IMR-90 (cell line): ENCODE results near the gene CIAO3.

Source experiments
- BHLHE40 ChIP-seq: fragments of 150-350 bp; IDR thresholded peaks from 2 replicates; pipeline ENCODE4 v1.6.1; 2016; ENCODE audit warnings: mild to moderate bottlenecking, low read depth, low read length
- CEBPB ChIP-seq: IDR thresholded peaks from 2 replicates; pipeline ENCODE4 v1.6.1; 2012; ENCODE audit warnings: low read depth, low read length, improper control_type of control experiment
- CTCF ChIP-seq: conservative IDR thresholded peaks from 2 replicates; pipeline ENCODE4 v1.5.1; 2012; ENCODE audit warnings: mild to moderate bottlenecking, low read depth, low read length, improper control_type of control experiment
- FOS ChIP-seq: fragments of 150-350 bp; IDR thresholded peaks from 2 replicates; pipeline ENCODE4 v1.6.1; 2016; ENCODE audit warnings: low read depth, low read length
- MAFK ChIP-seq: IDR thresholded peaks from 2 replicates; pipeline ENCODE4 v1.6.1; 2012; ENCODE audit warnings: low read depth, low read length, improper control_type of control experiment
- MAZ ChIP-seq: IDR thresholded peaks from 2 replicates; pipeline ENCODE4 v1.6.1; 2012; ENCODE audit warnings: low read depth, mild to moderate bottlenecking, low read length, improper control_type of control experiment, moderate library complexity, borderline replicate concordance
- MXI1 ChIP-seq: IDR thresholded peaks from 2 replicates; pipeline ENCODE4 v1.6.1; 2012; ENCODE audit warnings: low read depth, mild to moderate bottlenecking, low read length, moderate library complexity, borderline replicate concordance
- POLR2A ChIP-seq: IDR thresholded peaks from 2 replicates; pipeline ENCODE4 v1.6.1; 2012; ENCODE audit warnings: mild to moderate bottlenecking, low read depth, low read length
- RAD21 ChIP-seq: IDR thresholded peaks from 2 replicates; pipeline ENCODE4 v1.6.1; 2012; ENCODE audit warnings: low read length, improper control_type of control experiment
- RCOR1 ChIP-seq: IDR thresholded peaks from 2 replicates; pipeline ENCODE4 v1.6.1; 2012; ENCODE audit warnings: mild to moderate bottlenecking, low read length, improper control_type of control experiment; ENCODE audit not compliant: insufficient replicate concordance
- RFX5 ChIP-seq: IDR thresholded peaks from 2 replicates; pipeline ENCODE4 v1.8.0; 2012; ENCODE audit warnings: low read depth, mild to moderate bottlenecking, low read length, moderate library complexity
- SMC3 ChIP-seq: fragments of 150-350 bp; IDR thresholded peaks from 2 replicates; pipeline ENCODE4 v1.6.1; 2016; ENCODE audit warnings: low read depth, mild to moderate bottlenecking, antibody characterized with exemption, low read length, moderate library complexity
- TF ChIP-seq, protein P1 (sequence below): fragments of 150-350 bp; IDR thresholded peaks from 2 replicates; pipeline ENCODE4 v1.6.1; 2017; ENCODE audit warnings: mild to moderate bottlenecking, antibody characterized with exemption, low read length, low read depth
- TF ChIP-seq, protein P2 (sequence below): fragments of 150-350 bp; IDR thresholded peaks from 2 replicates; pipeline ENCODE4 v1.6.1; 2016; ENCODE audit warnings: low read depth, mild to moderate bottlenecking, low read length, moderate library complexity, borderline replicate concordance

DNA sequence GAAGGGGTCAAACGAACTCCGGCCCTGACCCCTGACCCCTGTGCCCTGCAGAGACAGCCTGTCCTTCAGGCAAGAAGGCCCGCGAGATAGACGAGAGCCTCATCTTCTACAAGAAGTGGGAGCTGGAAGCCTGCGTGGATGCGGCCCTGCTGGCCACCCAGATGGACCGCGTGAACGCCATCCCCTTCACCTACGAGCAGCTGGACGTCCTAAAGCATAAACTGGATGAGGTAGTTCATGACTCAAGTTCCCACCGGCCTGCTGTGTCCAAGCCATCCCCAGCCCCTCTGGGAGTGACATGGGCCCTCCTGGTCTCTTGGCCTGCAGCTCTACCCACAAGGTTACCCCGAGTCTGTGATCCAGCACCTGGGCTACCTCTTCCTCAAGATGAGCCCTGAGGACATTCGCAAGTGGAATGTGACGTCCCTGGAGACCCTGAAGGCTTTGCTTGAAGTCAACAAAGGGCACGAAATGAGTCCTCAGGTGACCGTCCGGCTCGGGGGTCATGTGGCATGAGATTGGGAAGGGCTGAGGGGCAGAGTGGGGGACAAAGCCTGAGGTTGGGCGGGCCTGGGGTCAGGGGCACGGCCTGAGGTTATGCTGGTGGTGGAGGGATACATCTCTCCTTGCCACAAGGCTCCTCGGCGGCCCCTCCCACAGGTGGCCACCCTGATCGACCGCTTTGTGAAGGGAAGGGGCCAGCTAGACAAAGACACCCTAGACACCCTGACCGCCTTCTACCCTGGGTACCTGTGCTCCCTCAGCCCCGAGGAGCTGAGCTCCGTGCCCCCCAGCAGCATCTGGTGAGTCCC is 25.4 kb upstream of the CIAO3 start:
- TF ChIP-seq CTCF (no peak), POLR2A (no peak), RCOR1 (no peak), RFX5 (no peak), SMC3 (no peak), MAZ (no peak), RAD21 (no peak), MAFK (no peak), BHLHE40 (no peak), CEBPB (no peak), MXI1 (no peak), FOS (no peak)
- TF ChIP-seq, protein P1, sequence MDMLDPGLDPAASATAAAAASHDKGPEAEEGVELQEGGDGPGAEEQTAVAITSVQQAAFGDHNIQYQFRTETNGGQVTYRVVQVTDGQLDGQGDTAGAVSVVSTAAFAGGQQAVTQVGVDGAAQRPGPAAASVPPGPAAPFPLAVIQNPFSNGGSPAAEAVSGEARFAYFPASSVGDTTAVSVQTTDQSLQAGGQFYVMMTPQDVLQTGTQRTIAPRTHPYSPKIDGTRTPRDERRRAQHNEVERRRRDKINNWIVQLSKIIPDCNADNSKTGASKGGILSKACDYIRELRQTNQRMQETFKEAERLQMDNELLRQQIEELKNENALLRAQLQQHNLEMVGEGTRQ = no peak
- TF ChIP-seq, protein P2, sequence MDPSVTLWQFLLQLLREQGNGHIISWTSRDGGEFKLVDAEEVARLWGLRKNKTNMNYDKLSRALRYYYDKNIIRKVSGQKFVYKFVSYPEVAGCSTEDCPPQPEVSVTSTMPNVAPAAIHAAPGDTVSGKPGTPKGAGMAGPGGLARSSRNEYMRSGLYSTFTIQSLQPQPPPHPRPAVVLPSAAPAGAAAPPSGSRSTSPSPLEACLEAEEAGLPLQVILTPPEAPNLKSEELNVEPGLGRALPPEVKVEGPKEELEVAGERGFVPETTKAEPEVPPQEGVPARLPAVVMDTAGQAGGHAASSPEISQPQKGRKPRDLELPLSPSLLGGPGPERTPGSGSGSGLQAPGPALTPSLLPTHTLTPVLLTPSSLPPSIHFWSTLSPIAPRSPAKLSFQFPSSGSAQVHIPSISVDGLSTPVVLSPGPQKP = no peak
